Subcutaneous adipose tissue (tissue), 4 donors: Measurements from ENCODE around the gene MYO16. TPM values are rescaled to one million over a fixed set of nuclear protein-coding genes. Genes with fewer than 3 reads are reported as not detected.

Source experiments
- total RNA-seq, 4 donors: library from RNA; depleted of rRNA; stranded (reverse); fragments of >200 nt; gene quantifications; one replicate each; pipeline ENCODE4 v1.1.0, GENCODE V29; 2016
- TF ChIP-seq, protein P1 (sequence below): fragments of 450-650 bp; IDR thresholded peaks from one replicate; pipeline ENCODE4 v1.5.1; 2016; ENCODE audit warnings: low read depth, mild to moderate bottlenecking, control low read depth, antibody characterized with exemption, moderate library complexity

MYO16 gene
- total RNA-seq, 4 donors from 2014 or later, result 0.44 to 1.1 (median 0.58) TPM

DNA sequence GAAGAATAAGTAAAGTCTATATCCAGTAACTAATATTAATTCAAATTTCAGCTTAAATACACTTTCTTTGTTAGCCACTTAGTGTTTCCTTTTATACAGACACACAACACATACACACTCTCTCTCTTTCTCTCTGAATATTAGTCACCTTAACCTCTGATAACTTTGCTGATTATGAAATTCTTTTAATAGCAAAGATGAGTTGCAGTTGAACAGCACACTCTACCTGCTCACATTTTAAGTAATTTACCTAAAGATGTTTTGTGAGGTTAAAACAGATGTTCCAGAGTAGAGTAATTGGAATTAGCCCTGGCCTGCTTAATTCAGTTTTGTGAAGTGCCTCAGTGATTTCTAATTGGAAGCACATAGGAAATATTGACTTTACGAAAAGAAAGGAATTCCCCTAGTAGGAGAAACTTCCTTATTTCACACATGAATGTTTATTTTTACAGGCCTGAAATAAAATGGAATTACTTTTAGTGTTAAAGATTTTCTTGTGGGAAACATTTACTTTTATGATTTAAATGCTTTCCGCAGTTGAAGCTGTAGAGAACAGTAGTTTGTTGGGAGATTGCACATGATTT lies 184.3 kb downstream of the MYO16 start:
- TF ChIP-seq, protein P1, sequence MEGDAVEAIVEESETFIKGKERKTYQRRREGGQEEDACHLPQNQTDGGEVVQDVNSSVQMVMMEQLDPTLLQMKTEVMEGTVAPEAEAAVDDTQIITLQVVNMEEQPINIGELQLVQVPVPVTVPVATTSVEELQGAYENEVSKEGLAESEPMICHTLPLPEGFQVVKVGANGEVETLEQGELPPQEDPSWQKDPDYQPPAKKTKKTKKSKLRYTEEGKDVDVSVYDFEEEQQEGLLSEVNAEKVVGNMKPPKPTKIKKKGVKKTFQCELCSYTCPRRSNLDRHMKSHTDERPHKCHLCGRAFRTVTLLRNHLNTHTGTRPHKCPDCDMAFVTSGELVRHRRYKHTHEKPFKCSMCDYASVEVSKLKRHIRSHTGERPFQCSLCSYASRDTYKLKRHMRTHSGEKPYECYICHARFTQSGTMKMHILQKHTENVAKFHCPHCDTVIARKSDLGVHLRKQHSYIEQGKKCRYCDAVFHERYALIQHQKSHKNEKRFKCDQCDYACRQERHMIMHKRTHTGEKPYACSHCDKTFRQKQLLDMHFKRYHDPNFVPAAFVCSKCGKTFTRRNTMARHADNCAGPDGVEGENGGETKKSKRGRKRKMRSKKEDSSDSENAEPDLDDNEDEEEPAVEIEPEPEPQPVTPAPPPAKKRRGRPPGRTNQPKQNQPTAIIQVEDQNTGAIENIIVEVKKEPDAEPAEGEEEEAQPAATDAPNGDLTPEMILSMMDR, result no peak

DNA sequence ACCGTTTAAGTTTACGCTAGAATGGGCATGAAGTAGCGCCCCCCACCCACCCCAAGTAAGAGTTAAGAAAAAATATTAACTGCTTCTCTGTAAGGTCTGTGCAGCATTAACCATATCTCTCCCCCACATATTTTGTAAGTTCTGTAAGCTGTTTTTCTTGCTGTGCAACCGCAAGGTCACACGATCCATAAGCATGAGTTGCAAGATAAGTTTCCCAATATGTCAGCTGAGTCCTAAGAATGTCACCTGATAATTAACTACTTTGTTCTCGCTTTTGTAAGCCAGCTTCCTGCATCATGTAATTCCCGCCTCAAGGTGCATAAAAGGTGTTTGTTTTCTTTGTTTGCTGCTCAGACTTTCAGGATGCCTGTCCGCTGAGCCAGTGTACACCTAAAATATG lies 187.0 kb downstream of the MYO16 start:
- TF ChIP-seq, protein P1, result no peak

DNA sequence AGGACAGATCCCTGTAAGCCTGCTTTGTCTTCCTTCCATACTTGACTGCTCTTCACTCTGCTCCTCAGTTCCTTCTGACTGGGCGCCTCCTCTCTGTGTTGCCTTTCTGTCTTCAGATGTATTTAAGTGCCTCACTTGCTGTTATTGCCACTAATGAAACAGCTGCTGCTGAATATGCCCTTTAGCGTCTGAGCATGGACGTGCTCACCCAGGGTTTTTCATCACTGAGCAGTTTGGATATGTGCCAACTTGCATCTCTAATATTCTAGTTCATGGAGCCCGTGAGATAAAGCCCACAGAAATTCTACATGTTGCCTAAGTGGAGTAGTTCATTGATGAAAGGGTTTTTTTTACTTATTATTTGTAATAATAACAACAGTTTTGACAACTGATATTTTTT lies 198.2 kb downstream of the MYO16 start:
- TF ChIP-seq, protein P1, result no peak

DNA sequence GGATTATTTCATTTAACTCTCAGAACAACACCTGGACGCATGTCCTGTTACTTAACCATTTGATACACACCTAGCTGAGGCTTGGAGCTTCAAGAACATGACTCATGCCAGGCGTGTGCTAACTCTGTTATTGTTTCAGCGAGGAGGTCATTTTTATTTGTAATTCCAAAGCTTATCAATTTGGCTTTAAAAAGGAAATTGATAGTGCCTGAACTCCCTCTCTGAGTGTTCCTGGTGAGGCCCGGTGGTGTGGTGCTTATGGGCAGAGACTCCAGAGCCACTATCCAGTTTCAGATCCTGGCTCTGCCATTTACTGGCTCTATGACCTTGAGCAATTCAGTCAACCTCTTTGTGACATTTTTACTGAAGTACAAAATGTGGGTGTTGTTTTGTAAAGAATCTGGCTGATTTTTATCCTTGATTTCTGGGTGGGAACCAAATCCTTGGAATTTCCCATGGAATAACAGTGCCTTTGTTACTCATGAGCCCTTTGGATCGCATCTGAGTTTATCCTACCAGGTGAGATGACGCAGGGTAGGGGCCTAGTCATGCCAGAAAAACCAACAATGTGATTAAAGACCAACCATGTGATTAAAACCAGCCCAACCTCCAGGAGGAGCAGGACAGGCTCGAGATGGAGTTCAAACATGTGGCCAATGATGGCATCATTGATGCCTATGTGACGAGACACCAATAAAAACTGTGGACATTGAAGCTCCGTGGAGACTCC lies 198.8 kb downstream of the MYO16 start:
- TF ChIP-seq, protein P1, result no peak

DNA sequence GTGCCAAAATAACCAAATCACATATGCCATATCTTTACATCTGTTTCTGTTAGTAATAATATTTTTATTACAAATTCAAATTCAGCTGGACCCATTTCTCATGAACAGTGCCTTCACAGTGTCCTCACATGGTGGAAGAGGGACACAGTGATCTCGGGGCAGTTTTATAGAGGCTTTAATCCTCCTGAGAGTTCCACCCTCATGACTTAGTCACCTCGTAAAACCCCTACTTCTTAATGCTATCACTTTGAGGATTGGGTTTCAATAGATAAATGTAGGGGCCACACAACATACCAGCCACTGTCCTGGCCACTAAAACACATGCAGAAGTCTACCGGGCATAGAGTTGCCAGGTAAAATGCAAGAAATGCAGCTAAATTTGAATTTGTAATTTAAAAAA lies 201.5 kb downstream of the MYO16 start:
- TF ChIP-seq, protein P1, result no peak

DNA sequence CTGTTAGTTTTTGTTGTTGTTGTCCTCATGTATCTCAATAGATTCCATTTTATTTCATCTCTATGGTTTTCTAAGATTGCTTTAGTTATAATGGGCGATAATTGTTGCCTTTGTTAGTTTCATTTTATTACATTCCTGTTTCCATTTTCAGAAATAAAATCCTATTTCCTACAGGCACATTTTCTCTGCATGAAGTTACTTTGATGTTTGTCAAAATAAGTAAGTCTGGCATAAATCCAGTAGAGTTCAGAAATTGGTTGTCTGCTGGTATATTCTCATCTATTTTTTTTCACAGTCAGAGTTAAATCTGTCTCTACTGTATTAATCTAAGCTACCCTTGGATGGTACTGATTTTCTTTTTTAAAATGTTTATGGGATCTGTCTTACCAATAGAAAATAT lies 204.1 kb downstream of the MYO16 start:
- TF ChIP-seq, protein P1, result no peak

DNA sequence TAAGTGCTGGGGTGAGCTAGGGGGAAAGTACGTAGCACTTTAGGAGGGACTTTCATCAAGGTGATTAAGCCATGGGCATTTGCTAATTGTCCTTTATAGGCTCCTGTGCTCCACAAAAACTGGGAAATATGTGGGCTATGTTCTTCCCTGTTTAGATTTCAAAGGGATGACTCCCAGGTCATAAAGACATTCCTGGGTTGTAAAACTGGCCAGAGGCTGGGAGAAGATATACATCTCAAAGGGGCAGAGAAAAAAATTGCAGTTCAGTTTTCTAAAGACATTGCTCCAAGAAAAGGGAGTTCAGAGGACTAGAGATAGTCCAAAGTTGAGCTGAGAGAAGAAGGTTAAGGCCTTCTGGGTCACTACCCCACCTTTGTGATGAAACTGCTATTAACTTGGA lies 204.8 kb downstream of the MYO16 start:
- TF ChIP-seq, protein P1, result no peak
